HG03108 (cell line): ENCODE measurements around the gene LACTBL1.
"Not testable (repeated sequence)": the region's sequence is repeated elsewhere in the genome, so short reads cannot be mapped to it uniquely, and the experiment has no call there.

Source experiments
- ATAC-seq: cut with Tn5 transposase; IDR thresholded peaks from one replicate; pipeline ENCODE4 v1.9.1; 2021; ENCODE audit warnings: moderate library complexity; ENCODE audit not compliant: unreplicated experiment

LACTBL1 gene

DNA sequence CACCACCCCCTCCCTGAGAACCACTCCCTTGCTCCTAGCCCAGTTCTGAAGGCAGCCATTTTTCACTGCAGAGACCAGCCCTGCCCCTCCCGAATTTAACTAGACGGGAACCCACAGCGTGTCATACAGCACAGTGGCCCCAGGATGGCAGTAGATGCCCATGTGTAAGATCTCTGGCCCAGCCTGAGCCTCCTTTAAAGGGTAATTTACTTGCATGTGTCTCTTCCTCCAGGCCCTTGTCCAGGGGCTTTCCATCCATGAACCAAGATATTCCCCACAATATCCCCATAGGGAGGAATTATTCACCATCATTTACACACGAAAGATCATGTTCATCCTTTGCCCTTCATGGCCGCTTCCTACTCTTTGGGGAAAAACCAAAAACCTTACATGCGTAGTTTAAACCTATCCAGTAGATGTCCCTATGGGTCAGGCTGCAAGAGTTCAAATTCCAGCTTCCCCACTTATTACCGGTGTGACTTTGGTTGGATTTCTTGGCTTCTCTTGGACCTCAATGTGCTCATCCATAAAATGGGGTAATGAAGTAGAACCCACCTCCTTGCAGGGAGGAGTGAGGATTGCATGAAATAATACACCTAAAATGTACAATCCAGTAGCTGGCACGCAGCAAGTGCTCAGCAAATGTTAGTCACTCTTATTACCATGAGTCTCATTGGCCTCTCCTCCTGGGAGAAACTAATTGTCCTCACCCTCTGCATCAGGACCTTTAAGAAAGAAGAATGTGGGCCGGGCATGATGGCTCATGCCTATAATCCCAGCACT, 4.0 kb upstream of the LACTBL1 start:
- ATAC-seq = peak; percentile 63

DNA sequence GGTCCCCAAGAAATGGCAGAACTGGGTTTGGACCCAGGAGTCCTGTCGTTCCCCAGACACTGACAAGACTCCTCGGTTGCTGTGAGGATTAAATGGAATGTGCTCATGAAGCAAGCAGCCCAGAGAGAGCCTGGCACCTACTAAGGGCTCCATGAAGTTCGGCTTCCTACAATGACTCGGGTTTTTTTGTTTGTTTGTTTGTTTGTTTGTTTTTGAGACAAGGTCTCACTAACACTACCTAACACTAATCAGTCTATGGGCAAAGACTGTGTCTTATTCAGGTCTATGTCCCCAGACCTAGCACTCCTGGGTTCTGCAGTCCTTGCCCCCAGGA, 3.4 kb upstream of the LACTBL1 start:
- no peak for ATAC-seq

DNA sequence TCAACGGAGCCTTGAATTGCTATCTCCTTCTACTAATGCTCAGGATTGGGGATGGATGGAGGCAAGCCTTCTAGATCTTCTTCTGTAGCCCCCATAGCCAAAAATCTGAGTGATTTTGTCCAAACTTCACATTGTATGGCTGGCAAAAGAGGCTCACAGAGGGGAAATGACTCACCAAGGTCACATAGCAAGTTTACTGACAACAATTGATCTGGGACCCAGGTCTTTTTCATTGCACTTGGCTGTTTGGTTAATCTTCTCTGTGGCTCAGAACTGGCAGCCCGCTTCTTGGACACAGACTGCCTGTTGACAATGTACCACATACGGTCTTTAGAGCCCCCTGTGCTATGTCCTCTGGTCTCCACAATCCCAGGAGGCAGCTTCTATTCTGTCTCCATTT, 3.0 kb upstream of the LACTBL1 start:
- no peak for ATAC-seq

DNA sequence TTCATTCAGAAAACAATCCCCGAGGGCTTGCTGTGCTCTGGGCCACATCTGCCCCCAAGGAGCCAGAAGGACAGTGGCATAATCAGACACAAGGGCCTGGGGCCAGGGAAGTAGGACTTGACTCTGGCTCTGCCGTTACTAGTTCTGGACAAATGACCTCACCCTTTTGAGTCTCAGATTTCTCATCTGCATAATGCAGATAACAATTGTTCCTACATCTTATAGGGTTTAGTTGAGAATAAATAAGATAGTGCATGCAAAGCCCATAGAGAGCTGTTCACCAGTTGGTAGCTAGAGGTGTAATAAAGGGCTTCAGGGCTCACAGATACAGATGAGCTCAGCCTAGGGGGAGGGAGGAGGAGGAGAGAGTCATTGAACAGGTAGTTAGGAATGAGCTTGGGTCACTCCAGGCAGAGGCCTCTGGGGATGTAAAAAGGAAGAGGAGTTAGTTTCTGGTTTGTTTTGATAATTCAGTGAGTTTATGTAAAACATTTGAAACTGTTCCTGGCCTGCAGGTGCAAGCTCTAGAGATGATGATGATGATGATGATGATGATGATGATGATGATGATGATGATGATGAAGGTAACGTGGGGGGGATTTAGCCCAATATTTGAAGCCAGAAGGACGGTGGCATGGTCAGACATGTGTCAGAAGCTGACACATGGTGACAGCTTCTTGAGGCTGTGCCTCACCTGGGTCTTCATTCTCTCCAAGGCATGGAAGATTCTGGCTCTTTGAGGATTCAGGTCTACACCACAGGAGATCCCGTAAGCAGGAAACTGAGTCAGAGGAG, 858 bp downstream of the LACTBL1 start:
- no peak for ATAC-seq

DNA sequence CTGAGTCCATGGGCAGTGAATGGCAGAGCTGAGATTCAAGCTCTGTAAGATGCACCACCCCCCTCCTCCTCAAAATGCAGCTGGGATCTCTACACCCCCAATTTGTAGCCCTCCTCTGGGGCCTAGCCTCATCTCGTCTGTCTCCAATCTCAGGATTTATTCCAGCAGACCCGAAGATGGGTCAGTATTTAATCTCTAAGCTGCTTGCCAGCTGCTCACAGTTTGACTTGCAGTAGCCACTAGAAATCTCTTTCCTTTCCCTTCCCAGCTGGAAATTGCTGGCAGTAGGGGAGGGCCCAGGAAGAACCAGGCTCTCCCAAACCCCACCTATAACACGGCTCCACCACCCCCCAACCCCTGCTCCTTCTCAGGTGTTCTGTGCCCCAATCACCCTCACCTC, 1.5 kb downstream of the LACTBL1 start:
- ATAC-seq = no peak

DNA sequence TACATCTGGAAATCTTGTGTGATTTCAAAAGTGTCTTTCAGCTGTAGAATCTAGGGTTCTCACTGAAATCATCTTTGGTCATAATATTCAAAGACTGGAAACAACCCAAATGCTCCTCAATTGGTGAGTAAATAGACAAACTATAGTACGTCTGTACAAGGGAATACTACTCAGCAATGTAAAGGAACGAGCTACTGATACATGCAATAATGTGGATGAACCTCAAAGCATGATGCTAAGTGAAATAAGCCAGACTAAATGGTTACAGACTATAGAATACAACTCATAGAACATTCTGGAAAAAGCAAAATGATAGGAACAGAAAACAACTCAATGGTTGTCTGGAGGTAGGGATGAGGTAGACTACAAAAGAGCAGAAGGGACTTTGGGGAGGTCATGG, 2.6 kb downstream of the LACTBL1 start:
- ATAC-seq = no peak

DNA sequence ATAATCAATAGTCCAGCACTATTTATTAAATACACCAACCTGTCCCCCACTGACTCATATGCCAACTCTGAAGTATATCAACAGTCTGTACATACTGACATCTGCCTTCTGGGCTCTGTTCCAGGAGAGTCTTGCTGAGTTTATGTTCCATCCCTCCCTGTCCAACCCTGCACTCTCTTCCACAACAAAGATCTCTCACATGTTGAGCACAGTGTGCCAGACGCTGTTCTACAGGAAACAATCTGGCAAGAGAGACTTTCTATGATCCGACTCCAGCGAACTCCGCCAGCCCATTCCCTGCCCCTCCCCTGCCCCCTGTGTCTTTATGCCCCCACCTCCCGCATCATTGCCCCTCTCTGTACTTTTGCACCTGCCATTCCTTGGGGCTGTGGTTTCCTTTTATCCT, 3.4 kb downstream of the LACTBL1 start:
- ATAC-seq = no peak

DNA sequence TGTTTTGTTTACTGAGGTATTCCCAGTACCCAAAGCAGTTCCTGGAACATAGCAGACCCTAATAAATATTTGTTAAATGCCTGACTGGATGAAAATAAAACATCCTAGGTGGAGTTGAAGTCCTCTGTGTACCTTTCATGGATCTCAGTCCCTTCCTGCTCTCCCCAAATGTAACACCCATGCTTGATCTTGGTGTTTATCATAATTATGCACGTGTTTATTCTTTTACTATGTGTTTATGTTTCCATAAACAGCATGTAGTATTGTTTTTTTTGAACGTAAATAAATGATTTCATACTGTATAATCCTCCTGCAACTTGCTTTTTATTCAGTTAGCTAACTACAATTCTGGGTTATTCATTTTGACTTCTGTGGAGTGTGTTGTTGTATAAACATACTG, 4.8 kb downstream of the LACTBL1 start:
- ATAC-seq = no peak

DNA sequence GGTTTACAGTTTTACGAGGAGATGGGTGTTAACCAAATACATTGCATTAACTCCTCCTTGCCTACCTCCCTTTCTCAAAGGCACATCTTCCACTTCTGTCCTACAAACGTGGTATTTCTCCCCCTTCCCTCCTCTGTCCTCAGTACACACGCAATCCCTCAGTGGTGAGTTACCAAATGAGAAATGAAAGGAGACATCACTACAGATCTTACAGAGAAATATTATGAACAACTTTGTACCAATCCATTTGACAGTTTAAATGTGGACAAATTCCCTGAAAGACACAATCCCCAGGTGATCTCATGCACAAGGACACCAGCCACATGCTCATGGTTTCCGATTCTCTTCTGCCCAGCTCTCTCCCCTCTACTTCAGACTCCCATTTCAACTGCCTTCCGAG, 6.4 kb downstream of the LACTBL1 start:
- ATAC-seq = no peak

DNA sequence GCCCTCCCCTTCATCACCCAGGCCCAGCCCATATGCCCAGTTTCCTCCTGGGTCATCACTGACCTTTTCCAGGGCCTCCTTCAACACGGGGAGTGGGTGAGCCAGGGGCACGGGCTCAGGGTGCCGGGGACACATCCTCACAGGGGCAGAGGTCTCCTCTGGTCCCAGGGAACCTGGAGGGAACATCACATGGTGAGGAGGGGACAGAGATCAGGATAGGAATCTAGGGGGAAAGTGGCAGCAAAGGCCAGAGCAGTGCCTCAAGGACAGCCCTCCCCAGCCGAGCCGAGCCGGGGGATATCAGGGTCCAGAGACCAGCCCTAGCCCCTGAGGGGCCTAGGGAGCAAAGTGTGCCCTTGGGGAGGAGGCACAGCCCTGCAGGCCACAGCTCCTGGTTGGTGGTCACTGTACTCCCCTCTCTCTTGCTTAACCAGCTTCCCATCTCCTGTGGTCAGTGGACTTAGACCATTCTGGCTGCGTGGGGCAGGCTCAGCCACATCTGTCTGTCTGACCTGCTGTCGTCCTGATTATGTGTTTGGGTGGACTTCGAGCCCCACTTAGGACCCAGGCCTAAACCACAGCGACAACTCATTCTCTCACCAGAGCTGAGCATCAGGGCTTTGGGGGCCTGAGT, 9.5 kb downstream of the LACTBL1 start:
- no peak for ATAC-seq

DNA sequence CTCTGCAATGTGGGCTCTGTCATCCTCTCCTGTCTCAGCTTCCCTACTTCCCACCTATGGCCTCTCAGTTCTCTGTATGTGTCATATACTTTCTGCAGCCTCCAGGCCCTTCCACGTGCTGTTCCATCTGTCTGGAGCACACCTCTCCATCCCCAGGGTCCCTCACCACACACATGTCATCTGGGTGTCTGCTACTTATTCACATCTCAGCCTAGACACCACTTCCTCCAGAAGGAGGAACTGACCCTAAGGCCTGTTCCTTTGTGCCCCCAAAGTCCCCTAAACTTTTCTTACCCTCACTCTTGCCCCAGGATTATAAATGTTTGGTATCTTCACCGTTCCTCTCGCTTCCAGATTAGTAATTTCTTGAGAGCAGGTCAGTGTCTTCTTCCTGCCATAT, 10.1 kb downstream of the LACTBL1 start:
- no peak for ATAC-seq

DNA sequence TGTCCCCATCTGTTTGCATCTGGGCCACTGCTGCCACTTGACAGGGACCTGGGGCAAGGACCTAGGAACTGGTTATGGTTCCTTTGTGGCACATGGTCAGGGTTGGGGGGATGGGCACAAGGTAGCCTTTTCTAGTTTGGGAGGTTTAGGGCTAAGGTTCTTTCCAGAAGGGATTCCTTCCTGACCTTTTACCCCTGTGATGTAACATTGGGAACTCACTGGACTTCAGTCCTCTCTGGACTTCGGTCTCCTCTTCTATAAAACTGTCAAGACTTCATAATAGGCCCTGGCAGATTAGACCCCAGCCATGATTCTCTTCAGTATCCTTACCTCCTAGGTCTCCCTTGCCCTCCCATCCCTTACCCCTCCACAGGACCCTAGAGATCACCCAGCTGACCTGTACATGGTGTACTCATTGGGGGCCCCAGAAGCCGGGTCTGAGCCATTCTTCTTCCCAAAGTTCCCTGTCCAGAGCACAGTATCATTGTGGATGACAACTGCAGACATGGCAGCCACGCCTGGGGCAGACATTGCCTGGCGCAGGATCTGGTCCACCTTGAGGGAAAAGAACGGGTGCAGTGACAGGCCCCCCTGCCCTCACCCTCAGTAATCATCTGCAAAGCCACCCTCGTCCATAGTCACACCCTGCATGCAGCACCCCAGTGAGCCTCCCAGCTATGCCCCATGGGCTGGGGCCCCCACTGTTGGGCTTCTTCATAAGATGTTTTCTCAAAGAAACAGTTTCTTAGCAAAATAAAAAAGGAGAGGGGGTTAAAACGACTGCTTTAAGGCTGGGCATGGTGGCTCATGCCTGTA, 12.9 kb downstream of the LACTBL1 start:
- ATAC-seq = no peak

DNA sequence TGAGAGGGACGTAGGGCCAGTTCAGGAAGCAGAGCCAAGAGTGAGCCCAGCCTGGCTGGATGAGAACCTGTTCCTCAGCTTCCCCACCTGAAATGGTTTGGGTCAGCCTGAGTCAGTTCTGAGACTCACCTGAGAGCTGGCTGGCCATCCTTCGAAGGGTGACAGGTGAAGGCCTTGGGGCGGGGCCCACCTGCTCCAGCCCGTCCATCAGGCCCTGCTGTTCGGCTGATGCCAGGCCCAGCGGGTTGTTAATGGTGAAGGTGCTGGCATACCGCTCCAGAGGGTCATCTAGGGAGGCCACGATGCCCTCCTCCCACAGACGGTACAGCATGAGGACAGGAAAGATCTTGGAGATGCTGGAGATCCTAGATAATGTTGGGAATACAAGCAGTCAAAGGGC, 14.1 kb downstream of the LACTBL1 start:
- no peak for ATAC-seq

DNA sequence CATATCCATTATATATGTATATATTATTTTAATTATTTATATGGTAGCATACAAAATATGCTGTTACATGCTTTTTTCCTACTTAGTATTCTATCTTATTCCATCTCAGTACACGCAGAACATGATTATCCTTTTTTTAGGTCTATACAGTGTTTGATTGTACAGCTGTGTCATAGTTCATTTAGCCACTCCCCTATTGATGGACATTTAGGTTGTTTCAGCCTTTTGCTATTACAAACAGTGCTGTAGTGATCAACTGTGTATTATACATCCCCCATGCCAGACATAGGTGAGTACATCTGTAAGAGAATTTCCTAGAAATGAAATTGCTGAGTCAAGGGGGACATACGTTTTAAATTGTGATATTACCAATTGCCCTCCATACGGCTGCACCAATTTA, 15.6 kb downstream of the LACTBL1 start:
- no peak for ATAC-seq

DNA sequence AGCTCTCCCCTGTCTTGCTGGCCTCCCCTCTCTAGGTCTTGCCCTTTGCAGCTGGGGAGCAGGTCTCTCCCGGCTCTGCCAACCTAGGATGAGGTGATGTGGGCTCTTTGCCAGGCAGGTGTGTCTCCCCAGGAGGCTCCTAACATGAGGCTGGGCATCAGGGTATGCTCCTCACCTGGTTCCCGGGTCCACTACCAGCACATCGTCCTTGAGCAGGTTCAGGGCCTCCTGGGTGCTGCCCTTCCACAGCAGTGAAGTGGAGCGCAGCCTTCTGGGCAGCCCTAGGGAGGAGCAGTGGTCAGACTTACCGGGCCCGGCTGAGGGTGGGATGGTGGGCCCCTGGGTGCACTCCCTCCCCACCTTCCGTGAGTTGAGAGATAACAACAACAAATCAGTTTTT, 17.5 kb downstream of the LACTBL1 start:
- ATAC-seq = no peak

DNA sequence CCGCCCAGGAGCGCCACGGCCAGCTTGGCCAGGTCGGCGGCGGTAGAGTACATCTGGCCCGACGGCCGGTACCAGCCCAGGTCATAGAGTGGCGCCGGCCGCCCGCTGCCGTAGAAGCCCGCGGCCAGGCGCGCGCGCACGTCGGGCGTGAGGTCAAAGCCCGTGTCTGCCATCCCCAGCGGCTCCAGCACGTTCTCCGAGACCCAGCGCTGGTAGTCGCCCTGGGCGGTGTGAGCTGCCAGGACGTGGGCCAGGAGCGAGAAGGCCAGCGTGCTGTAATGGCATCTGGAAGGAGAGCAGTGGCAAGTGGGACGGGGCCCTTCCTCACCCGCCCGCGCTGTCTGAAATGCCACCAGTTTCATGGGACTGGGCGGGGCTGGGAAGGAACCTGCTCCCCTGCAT, 18.9 kb downstream of the LACTBL1 start:
- no peak for ATAC-seq

DNA sequence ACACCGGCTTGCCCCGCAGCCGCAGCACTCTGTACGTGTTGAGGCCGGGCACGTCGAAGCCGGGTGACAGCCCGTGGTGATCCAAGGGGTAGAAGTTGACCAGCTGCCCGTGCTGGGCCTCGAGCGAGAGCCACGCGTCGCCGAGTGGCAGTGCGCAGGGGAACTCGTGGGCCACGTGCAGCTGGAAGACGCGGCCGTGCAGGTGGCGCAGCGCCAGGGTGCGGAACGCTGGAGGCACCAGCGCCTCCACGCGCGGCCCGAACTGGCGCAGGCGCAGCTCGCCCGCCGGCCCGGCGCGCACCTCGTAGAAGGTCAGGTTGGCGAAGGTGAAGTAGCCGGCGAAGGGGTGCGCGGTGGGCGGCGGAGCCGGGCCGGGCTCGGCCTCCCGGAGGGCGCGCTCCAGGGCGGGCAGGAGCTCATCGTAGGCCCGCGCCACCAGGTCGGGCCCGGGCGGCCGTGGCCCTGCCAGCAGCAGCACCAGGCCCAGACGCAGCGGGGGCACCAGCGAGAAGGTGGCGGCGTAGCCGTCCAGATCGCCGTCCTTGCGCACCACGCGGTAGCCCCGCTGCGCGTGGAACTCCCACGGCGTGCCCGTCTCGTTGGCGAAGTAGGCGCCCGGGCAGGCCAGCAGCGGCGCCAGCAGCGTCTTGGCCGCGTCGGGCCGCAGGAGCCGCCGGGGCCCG, 19.5 kb downstream of the LACTBL1 start:
- ATAC-seq = no peak

DNA sequence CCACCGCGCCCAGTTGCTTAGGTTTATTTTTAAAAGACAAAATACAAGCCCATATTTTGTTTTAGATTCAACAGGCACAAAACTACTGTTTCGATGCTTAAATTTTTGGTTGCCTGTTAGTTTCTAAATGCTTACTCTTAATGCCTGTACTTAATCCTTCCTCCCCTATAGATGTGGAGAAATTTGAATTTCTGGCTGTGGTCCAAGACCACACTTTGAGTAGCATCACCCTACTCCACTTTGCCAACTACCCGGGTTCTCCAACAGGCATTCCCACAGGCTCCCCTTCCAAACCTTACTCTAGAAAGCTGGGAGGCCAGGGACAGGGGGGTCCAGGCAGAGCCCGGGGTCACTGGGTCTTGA, 20.0 kb downstream of the LACTBL1 start:
- ATAC-seq = no peak

DNA sequence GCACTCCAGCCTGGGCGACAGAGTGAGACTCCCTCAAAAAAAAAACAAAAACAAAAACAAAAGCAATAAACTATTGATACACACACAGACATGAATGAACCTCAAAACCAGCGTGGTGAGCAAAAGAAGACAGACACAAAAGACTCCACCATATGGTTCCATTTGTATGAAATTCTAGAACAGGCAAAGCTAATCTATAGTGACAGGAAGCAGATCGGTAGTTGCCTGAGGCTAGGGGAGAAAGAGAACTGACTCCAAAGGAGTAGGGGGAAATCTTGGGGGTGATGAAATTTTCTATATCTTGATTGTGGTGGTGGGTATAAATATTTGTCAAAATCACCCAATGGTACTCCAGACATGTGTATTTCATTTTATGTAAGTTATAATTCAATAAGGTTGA, 20.9 kb downstream of the LACTBL1 start:
- no peak for ATAC-seq

DNA sequence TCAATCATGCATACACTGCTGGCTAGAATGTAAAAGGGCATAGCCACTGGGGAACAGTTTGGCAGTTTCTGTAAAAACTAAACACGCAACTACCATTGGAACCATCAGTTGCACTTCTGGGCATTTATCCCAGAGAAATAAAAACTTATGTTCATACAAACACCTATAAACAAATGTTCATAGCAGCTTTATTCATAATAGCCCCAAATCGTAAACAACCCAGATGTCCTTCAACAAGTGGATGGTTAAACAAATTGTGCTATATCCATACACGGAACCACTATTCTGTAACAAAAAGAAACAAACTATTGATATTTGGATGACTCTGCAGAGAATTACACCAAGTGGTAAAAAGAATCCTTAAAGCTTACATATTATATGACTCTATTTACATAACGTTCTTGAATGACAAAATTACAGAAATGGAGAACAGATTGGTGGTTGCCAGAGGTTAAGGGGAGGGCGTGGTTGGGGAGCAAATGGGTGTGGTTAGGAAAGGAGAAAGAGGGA, 22.8 kb downstream of the LACTBL1 start:
- no peak for ATAC-seq

DNA sequence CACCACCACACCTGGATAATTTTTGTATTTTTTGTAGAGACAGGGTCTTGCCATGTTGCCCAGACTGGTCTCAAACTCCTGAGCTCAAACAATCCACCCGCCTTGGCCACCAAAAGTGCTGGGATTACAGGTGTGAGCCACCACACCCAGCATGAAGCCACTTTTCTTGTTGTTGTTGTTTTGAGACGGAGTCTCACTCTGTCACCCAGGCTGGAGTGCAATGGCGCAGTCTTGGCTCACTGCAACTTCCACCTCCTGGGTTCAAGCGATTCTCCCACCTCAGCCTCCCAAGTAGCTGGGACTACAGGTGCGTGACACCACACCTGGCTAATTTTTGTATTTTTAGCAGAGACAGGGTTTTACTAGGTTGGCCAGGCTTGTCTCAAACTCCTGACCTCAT, 27.5 kb downstream of the LACTBL1 start:
- ATAC-seq = not testable (repeated sequence)
